MCF 10A (cell line): Measurements from ENCODE around the gene NAGA. TPM values are rescaled to one million over a fixed set of nuclear protein-coding genes. Genes with fewer than 3 reads are reported as not detected.

Source experiments
- BruUV-seq: library from RNA; stranded (reverse); fragments of 400-500 nt; replicated peaks from 2 replicates; lab custom pipeline; 2021; lab: Mats Ljungman, UMichigan
- CTCF ChIA-PET: fragments of 300-600 bp; sonication (Branson Sonifier 250); formaldehyde crosslinking; extraction: SDS; loops from one replicate; lab custom pipeline; 2021; ENCODE audit warnings: antibody characterized with exemption, inconsistent platforms; lab: Yijun Ruan, JAX
- POLR2A ChIA-PET: fragments of 300-600, 350-650 bp; sonication (Branson Sonifier 250); formaldehyde crosslinking; extraction: SDS; loops from one replicate; lab custom pipeline; 2020; ENCODE audit warnings: antibody characterized with exemption, inconsistent platforms; lab: Yijun Ruan, JAX
- DNase-seq: peaks from one replicate; pipeline ENCODE4 v3.0.0-alpha.2; 2018; ENCODE audit not compliant: unreplicated experiment
- H3K27ac Mint-ChIP-seq: one replicate; pipeline ENCODE4 v1.8.0; 2022; ENCODE audit warnings: mild to moderate bottlenecking, low read depth, mixed read lengths; ENCODE audit not compliant: unreplicated experiment
- H3K27me3 Mint-ChIP-seq: one replicate; pipeline ENCODE4 v1.8.0; 2022; ENCODE audit warnings: mixed read lengths; ENCODE audit not compliant: insufficient read depth, unreplicated experiment
- H3K36me3 Mint-ChIP-seq: one replicate; pipeline ENCODE4 v1.8.0; 2022; ENCODE audit warnings: mild to moderate bottlenecking, moderate library complexity, mixed read lengths; ENCODE audit not compliant: insufficient read depth, unreplicated experiment
- H3K4me1 Mint-ChIP-seq: one replicate; pipeline ENCODE4 v1.8.0; 2022; ENCODE audit warnings: mixed read lengths; ENCODE audit not compliant: insufficient read depth, unreplicated experiment
- H3K4me3 Mint-ChIP-seq: one replicate; pipeline ENCODE4 v1.8.0; 2022; ENCODE audit warnings: mild to moderate bottlenecking, moderate library complexity, mixed read lengths; ENCODE audit not compliant: unreplicated experiment
- H3K9me3 Mint-ChIP-seq: one replicate; pipeline ENCODE4 v1.8.0; 2022; ENCODE audit warnings: mixed read lengths; ENCODE audit not compliant: unreplicated experiment
- CTCF ChIP-seq: fragments of 200-600 bp; IDR thresholded peaks from one replicate; pipeline ENCODE4 v1.8.0; 2022; ENCODE audit warnings: antibody characterized with exemption, mild to moderate bottlenecking; ENCODE audit not compliant: unreplicated experiment
- intact Hi-C: fragments of 100-400 bp; cut with micrococcal nuclease; formaldehyde crosslinking; loops from 2 replicates; pipeline ENCODE4 v1.14.1; 2022
- total RNA-seq: library from RNA; stranded (reverse); gene quantifications from 2 replicates; pipeline ENCODE4 v1.2.3, GENCODE V29; 2022

Gene NAGA
- total RNA-seq, 1 experiment from 2014 or later: 8.0 TPM

DNA sequence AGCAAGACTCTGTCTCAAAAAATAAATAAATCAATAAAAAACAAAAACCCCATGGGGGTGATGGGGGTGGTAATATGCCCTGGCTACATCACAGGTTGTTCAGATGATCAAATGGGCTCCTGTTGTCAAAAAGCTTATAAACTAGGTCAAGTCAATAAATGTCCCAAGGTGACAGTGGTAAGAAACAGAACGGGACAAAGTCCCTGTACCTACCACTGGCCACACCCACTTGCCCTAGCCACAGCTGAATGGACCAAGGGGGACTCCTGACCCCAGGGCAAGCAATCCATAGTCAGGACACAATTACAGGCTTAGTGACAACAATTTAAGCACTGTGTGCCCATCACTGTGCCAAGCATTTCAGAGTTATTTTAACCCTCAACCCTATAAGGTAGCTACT, 6.0 kb downstream of the NAGA start:
- Mint-ChIP-seq H3K4me1 (no peaks in the 10 kb centered on the region), H3K4me3 (no peak overlapping the region), H3K27me3 (no peaks in the 10 kb centered on the region), H3K9me3 (no peaks in the 10 kb centered on the region), H3K36me3 (no peaks in the 10 kb centered on the region), H3K27ac (no peak overlapping the region)
- DNase-seq: no peak
- intact Hi-C loops: no loop called here
- CTCF ChIA-PET: interaction anchor here (0.6 to 1.7 kb wide), 2 partner anchors 11 to 97 kb away, joined by 4 to 5 read pairs; no protein-coding TSS in a partner anchor
- no peak for TF ChIP-seq CTCF
- BruUV-seq: no TSS peak
- POLR2A ChIA-PET: interaction anchor here (0.6 to 0.9 kb wide), 2 partner anchors 10 to 16 kb away, joined by 3 read pairs; no protein-coding TSS in a partner anchor

GRCh38 chr22:42062506-42063170, 8.0 kb downstream of the NAGA start:
- CTCF ChIA-PET: interaction anchor here (0.6 to 1.0 kb wide), 3 partner anchors 29 to 160 kb away, joined by 3 to 4 read pairs (median 3); no protein-coding TSS in a partner anchor
- intact Hi-C loops: no loop called here
- no peak overlapping the region for H3K4me3 Mint-ChIP-seq
- no peak for DNase-seq
- BruUV-seq: no TSS peak
- H3K36me3 Mint-ChIP-seq: no peaks in the 10 kb centered on the region
- H3K9me3 Mint-ChIP-seq: no peaks in the 10 kb centered on the region
- POLR2A ChIA-PET: interaction anchor here (1.0 to 1.4 kb wide), 2 partner anchors 7 to 17 kb away, joined by 3 to 9 read pairs; partner anchors contain the start of gene SMDT1
- H3K4me1 Mint-ChIP-seq: no peaks in the 10 kb centered on the region
- H3K27me3 Mint-ChIP-seq: no peaks in the 10 kb centered on the region
- H3K27ac Mint-ChIP-seq: no peak overlapping the region
- TF ChIP-seq CTCF: no peak

DNA sequence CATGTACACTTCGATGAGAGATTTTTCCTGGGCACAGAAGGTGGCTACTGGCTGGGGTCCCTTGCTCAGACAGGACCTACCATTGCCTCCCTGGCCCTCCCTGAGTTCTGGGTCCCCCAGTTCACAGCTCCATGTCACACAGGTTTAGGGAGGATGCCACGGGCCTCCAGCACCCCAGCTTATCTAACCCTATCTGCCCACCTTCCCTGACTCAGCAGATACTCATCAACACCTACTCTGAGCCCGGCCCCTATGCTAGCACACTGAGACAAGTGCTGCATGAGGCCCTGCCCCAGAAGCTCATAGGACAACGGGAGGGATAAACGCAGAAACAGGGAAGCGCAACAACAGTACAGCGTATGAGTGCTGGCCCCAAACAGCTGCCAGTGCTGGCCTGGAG, 9.6 kb downstream of the NAGA start:
- peaks cover 5% of the 10 kb centered on the region for H3K36me3 Mint-ChIP-seq
- intact Hi-C loops: no loop called here
- ChIA-PET CTCF (no interaction called here), POLR2A (interaction anchor here (0.7 to 0.9 kb wide), 3 partner anchors 15 to 34 kb away, joined by 3 read pairs; no protein-coding TSS in a partner anchor)
- DNase-seq: no peak
- BruUV-seq: no TSS peak
- H3K27me3 Mint-ChIP-seq: no peaks in the 10 kb centered on the region
- no peaks in the 10 kb centered on the region for H3K4me1 Mint-ChIP-seq
- H3K27ac Mint-ChIP-seq: no peak overlapping the region
- TF ChIP-seq CTCF: no peak
- H3K9me3 Mint-ChIP-seq: peaks cover 12% of the 10 kb centered on the region
- H3K4me3 Mint-ChIP-seq: no peak overlapping the region

GRCh38 chr22:42060489-42060888, 10.1 kb downstream of the NAGA start:
- Mint-ChIP-seq H3K27me3 (no peaks in the 10 kb centered on the region), H3K27ac (no peak overlapping the region), H3K4me3 (no peak overlapping the region), H3K9me3 (peaks cover 12% of the 10 kb centered on the region), H3K36me3 (peaks cover 7% of the 10 kb centered on the region), H3K4me1 (no peaks in the 10 kb centered on the region)
- ChIA-PET CTCF (no interaction called here), POLR2A (interaction anchor here (0.9 kb wide), 1 partner anchor 15 kb away, joined by 3 read pairs; no protein-coding TSS in a partner anchor)
- TF ChIP-seq CTCF: no peak
- DNase-seq: no peak
- intact Hi-C loops: no loop called here
- BruUV-seq: no TSS peak
